GM06990 (cell line): ENCODE results near the gene OR52J3.
"Not testable (repeated sequence)": the region's sequence is repeated elsewhere in the genome, so short reads cannot be mapped to it uniquely, and the experiment has no call there.

ENCODE experiments used
- DNase-seq: peaks from one replicate; pipeline ENCODE4 v3.0.0-alpha.2; 2011; ENCODE audit not compliant: insufficient read length; ENCODE audit errors: extremely low read depth
- H3K27me3 ChIP-seq: replicated peaks from 2 replicates; pipeline ENCODE4 v1.6.0; 2011; ENCODE audit warnings: low read length; ENCODE audit not compliant: control insufficient read depth, insufficient read depth
- H3K36me3 ChIP-seq: 2 replicates; pipeline ENCODE4 v1.5.1; 2011; ENCODE audit warnings: low read length; ENCODE audit not compliant: control insufficient read depth, insufficient read depth
- H3K4me3 ChIP-seq: replicated peaks from 2 replicates; pipeline ENCODE4 v1.5.1; 2011; ENCODE audit warnings: low read depth, mild to moderate bottlenecking, control low read depth, low read length
- TF ChIP-seq, protein P1 (sequence below): IDR thresholded peaks from 2 replicates; pipeline ENCODE4 v1.5.1; 2011; ENCODE audit warnings: low read length, control low read depth, mild to moderate bottlenecking, inconsistent platforms; ENCODE audit not compliant: insufficient read depth, poor library complexity, severe bottlenecking

Gene OR52J3

DNA sequence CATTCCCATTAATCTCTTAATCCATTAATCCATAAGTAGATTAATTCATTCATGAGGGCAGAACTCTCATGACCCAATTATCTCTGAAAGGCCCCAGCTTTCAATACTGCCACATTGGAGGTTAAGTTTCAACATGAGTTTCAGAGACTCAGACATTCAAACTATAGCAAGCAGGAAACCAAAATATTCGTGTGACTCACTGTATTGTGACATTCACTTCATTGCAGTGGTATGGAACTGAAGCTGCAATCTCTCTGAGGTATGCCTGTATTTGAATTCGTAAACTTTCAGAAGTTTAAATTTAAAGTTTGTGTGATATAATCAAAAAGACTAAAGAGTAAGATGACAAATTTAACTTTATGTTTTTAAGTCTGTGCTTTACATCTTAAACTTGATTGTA, 2.9 kb upstream of the OR52J3 start:
- Histone ChIP-seq H3K27me3 (no peaks in the 10 kb centered on the region), H3K36me3 (no peaks in the 10 kb centered on the region), H3K4me3 (no peak overlapping the region)
- TF ChIP-seq, protein P1, sequence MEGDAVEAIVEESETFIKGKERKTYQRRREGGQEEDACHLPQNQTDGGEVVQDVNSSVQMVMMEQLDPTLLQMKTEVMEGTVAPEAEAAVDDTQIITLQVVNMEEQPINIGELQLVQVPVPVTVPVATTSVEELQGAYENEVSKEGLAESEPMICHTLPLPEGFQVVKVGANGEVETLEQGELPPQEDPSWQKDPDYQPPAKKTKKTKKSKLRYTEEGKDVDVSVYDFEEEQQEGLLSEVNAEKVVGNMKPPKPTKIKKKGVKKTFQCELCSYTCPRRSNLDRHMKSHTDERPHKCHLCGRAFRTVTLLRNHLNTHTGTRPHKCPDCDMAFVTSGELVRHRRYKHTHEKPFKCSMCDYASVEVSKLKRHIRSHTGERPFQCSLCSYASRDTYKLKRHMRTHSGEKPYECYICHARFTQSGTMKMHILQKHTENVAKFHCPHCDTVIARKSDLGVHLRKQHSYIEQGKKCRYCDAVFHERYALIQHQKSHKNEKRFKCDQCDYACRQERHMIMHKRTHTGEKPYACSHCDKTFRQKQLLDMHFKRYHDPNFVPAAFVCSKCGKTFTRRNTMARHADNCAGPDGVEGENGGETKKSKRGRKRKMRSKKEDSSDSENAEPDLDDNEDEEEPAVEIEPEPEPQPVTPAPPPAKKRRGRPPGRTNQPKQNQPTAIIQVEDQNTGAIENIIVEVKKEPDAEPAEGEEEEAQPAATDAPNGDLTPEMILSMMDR, result no peak
- DNase-seq, result no peak

GRCh38 chr11:5046754-5047330, 516 bp downstream of the OR52J3 start:
- TF ChIP-seq, protein P1, result no peak

GRCh38 chr11:5058679-5059078, 12.4 kb downstream of the OR52J3 start:
- DNase-seq, H3K27me3 ChIP-seq, H3K36me3 ChIP-seq, H3K4me3 ChIP-seq: not testable (repeated sequence)

More at GRCh38 chr11:5046754-5047330, 516 bp downstream of the OR52J3 start:
- H3K36me3 ChIP-seq, result no peaks in the 10 kb centered on the region
- no peaks in the 10 kb centered on the region for H3K27me3 ChIP-seq
- no peak overlapping the region for H3K4me3 ChIP-seq
- no peak for DNase-seq

DNA sequence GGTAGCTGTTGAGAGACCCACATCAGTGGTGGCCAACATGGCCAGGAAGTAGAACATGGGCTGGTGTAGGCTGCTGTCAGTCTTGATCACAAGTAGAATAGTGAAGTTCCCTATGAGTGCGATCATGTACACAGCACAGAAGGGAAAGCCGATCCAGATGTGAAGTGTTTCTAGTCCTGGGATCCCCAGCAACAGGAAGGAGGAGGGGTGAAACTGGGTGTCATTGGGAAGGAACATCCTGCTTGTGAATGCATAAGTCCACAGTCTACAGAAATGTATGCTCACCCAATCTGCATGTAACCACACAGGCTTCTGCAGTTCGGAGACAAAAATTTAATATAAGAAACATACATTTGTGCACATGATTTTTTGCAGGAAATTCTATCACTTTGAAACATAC, 13.1 kb downstream of the OR52J3 start, which contains the start of gene OR52E2:
Gene OR52E2 (minus strand): TSS at position 237 of the 400 bp plus-strand sequence. CDS start 0 bp downstream, at position 237.
- no peak for DNase-seq
- no peaks in the 10 kb centered on the region for H3K36me3 ChIP-seq
- H3K27me3 ChIP-seq, result no peaks in the 10 kb centered on the region; the same call in 1 of the 2 replicates
- H3K4me3 ChIP-seq, result no peak within 1 kb of the TSS
- TF ChIP-seq, protein P1, result no peak

DNA sequence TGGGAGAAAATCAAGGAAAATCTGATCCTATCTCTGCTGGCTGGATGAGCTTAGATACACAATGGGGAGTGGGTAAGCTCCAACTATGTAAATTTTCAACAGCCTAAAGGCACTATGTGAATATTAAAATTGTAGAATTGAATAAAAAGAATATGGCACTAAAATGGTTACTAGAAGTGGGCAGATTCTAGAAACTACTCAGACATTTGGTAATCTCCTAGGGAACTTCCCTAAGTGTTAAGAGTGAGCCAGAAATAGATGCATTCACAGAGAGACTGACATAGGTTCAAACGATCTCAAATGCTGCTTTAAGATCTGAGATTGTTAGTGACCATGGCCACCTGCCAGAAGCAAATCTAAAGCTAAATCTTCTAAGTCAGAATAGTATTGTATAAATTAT, 18.7 kb downstream of the OR52J3 start:
- no peak for DNase-seq
- Histone ChIP-seq H3K36me3 (no peaks in the 10 kb centered on the region), H3K27me3 (no peaks in the 10 kb centered on the region), H3K4me3 (no peak overlapping the region)
- TF ChIP-seq, protein P1, result no peak

DNA sequence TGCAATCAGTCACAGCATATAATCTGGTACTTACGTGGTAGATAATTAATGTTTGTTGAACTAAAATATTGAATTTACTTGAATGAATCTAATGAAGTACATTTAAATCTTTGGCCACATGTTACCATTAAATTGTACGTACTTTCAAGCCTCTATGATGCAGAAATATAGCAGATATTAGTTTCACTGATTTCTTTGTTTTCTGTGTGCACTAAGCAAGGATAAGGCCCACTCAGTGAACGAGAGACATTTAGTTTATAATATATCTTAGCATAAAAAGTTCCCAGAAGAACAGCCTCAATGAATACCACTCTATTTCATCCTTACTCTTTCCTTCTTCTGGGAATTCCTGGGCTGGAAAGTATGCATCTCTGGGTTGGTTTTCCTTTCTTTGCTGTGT, 22.9 kb downstream of the OR52J3 start, which contains the start of gene OR52E1:
Gene OR52E1 (plus strand): TSS at position 301 of the 400 bp plus-strand sequence.
- DNase-seq, result no peak
- Histone ChIP-seq H3K27me3 (no peaks in the 10 kb centered on the region), H3K36me3 (no peaks in the 10 kb centered on the region), H3K4me3 (no peak within 1 kb of the TSS)
- TF ChIP-seq, protein P1, result no peak
